HG03521 (cell line): ENCODE results near the gene LRRC4C.

ENCODE experiments used
- ATAC-seq: cut with Tn5 transposase; IDR thresholded peaks from one replicate; pipeline ENCODE4 v1.9.1; 2021; ENCODE audit warnings: mild to moderate bottlenecking, moderate library complexity; ENCODE audit not compliant: unreplicated experiment

The LRRC4C gene

GRCh38 chr11:40271361-40271760 lies 1188.1 kb downstream of the LRRC4C start:
- ATAC-seq: no peak

- ATAC-seq: no peak
These were observed 1189.6 kb downstream of the LRRC4C start for GRCh38 chr11:40269865-40270264.

DNA sequence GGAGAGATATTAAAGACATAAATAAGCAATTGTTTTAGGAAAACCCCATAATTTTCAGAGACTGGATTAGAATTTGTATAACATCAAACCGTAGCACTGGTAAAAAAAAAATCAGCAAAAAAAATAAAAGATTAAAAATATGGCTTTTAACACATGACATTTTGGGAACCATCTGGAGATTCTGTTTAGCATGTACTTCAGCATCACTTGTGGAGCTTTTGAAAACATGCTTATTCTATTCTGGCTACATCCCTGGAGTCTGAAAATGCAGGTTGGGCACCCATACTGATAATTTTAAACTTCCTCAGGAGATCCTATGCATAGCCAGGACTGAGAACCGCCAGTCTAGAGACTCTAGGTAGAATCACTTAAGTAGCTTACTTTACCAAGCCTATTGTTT lies 1190.9 kb downstream of the LRRC4C start:
- ATAC-seq: no peak

DNA sequence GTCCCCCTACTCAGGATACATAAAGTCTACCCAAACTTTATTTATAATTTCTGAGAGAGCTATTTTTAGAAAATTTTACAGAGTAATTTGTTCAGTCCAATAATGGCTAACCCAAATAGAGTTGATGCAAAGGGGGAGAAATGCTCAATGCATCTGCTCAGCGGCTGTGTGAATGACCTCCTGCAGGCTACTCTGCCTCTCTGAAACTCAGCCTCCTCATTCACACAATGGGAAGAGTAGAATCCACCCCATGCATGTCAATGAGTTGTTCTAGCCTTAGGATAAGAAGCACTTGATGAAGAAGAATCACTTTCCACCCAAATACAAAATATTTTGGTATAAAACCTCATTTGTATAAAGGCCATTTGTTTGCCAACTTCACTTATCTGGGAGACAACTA lies 1204.0 kb downstream of the LRRC4C start:
- no peak for ATAC-seq

DNA sequence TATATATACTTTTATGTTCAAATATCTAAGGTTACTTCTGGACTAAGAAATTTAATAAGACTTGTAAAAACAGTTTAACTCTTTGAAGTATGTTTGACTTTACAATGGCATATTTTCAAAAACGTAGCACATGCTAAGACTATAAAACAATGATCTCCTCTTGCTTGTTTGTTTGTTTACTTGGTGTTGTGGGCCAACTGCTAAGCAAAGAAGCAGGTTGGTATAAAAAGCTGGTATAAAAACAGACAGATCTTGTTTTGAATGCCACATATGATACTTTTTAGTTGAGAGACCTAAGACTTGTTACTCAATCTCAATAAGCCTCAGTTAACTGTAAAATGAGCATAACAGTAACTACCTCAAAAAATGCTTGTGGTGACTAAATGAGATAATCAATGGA lies 1206.3 kb downstream of the LRRC4C start:
- ATAC-seq: no peak

DNA sequence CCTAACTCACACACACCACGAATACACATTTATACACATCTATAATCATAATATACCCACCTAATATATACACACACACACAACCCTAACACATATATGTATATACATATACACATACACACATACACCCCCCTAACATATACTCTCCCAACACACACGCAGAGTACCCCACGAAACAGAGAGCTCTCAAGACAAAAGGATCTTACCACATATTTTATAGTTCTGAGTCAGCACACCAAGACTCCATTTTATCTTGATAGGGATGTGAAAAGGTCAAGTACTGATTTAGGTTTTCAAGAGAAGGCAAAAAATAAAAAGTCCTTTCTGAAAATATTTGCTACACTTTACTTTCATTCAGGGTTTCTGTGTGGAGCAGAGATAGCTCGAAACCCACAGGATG lies 1207.2 kb downstream of the LRRC4C start:
- no peak for ATAC-seq

GRCh38 chr11:40246983-40247382 lies 1212.5 kb downstream of the LRRC4C start:
- no peak for ATAC-seq

GRCh38 chr11:40241524-40242051 lies 1217.9 kb downstream of the LRRC4C start:
- ATAC-seq: peak; percentile 90

DNA sequence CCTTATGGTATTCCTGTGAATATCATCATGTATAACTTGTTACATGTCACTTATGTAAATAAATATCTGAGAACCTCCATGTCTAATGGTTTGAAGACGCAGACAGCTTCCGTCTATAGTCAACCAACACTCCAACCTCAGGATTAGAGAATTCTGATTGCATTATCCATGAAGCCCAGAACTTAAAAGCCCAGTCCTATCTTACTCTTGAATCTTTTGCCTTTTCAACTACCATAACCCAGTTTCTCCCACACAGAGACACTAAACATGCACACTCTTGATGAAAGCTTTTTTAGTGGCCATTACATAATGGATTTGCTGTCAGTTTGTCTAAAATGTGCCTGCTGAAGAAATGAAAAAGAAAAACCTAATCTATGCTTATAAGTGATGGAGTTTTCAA lies 1219.2 kb downstream of the LRRC4C start:
- no peak for ATAC-seq

- no peak for ATAC-seq
These were observed 1222.9 kb downstream of the LRRC4C start for GRCh38 chr11:40236526-40236925.

GRCh38 chr11:40235841-40236240 lies 1223.6 kb downstream of the LRRC4C start:
- no peak for ATAC-seq

GRCh38 chr11:40230821-40231220 lies 1228.6 kb downstream of the LRRC4C start:
- no peak for ATAC-seq

DNA sequence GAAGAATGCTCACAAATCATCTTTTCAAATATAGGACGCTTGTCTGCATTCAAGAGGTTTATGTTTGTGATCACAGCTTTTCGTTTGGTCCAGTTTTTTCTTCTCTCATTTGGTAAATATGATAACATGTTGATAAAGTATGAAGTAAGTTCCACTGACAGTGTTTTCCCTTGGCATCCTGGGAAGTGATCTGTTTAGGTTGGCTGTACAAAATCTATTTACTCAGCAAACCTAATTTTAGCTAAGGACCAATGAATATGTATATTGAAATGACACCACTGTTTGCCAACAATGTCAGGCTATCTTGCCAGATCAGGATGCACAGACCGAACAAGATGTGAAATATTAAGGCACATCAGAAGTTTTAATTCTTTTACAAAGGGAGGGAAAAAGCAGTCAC lies 1230.8 kb downstream of the LRRC4C start:
- ATAC-seq: no peak

GRCh38 chr11:40227730-40228129 lies 1231.7 kb downstream of the LRRC4C start:
- no peak for ATAC-seq

DNA sequence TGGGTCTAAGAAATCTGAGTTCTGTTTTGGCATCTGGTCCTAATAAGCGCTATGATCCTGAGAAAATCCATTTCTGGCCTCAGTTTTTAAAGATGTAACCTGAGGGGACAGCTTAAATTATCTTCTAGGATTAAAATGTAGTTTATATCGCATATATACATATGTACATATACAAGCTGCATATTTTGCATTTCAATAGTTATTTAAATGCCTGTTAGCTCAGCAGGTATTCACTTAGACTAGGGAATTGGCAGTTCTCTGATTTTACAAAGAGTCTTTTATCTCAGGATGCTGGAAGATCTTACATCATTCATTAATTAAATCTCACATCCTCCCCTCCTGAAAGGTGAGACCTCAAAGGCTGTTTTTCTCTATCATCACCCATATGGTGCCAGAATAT lies 1232.8 kb downstream of the LRRC4C start:
- ATAC-seq: no peak

DNA sequence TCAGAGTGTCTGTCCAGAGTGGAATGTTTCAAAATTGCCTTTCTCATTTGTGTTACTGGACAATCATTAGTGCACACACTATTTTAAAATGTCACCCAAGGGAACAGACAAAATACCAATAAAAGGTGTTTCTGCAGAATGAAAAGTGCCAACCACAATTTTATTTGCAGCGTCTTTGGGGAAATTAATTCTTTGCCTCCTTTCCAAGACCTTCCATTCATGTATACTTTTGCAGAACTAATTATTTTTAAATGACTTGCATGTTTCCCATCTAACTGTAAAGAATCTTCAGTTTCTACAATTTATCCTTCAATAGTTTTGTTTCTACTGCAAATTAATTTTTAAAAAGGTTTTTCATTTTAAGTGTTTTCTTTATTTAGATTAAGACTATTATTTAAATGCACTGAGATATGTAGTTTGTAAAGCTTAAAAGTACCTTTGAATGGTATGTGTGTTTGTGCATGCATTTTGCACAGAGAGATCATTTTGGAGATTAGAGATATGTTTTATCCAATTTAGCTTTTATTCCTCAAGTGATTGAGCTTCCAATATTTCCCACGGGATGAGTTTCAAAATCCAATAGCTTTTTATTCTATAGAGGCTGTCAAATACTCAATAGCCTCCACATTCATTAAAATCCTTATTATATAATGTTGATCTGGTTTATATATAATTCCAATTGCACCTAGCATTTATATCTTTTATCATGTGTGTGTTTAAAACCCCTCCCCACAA lies 1235.7 kb downstream of the LRRC4C start:
- ATAC-seq: no peak

DNA sequence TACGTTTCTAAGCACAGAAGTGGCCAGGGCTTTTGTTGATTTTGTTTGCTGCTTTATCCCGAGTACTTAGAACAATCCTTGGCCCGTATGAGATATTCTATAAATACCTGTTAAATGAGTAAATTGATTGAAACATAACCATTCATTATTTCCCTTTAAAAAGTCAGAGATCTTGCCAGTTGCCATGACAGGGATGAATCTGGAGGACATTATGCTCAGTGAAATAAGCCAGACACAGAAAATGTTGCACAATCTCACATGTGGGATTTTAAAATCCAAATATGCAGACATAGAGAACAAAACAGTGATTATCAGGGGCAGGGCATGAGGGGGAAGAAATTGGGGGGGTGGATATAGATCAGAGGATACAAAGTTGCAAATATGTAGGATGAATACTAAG lies 1240.1 kb downstream of the LRRC4C start:
- no peak for ATAC-seq

DNA sequence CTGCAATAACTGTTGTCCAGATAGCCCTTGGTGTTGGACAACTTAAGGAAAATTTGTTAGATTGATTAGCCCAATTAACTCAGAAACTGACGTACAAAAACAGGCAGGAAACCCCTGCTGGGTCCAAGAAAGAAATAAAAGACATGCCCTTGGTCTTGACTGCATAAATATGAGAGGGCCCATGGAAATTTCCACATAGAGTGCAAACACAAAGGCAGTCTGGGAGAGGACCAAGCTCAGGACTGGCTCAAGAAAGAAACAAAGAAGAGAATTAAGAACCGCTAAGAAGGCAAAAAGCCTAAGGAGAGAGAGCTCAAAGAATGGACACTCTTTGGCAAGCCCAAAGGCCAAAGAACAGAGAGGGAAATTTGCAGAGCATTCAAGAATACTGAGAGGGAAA lies 1243.9 kb downstream of the LRRC4C start:
- ATAC-seq: no peak

- ATAC-seq: no peak
These were observed 1252.0 kb downstream of the LRRC4C start for GRCh38 chr11:40207416-40207815.

- ATAC-seq: no peak
These were observed 1255.2 kb downstream of the LRRC4C start for GRCh38 chr11:40204228-40204627.

GRCh38 chr11:40203606-40204005 lies 1255.8 kb downstream of the LRRC4C start:
- ATAC-seq: no peak

GRCh38 chr11:40202589-40203270 lies 1256.7 kb downstream of the LRRC4C start:
- ATAC-seq: no peak
